Liver (tissue), 9 donors: Measurements from ENCODE around the gene CMTM7. TPM values are rescaled to one million over a fixed set of nuclear protein-coding genes. Genes with fewer than 3 reads are reported as not detected.

Source experiments
- DNase-seq: peaks from one replicate; pipeline ENCODE4 v3.0.0-alpha.2; 2017; ENCODE audit warnings: low spot score
- H3K27ac ChIP-seq, 2 donors: one replicate each; pipeline ENCODE4 v1.7.0; 2013; ENCODE audit warnings: inconsistent platforms in 2 of 2, low read length in 2 of 2, control low read depth in 1 of 2, low read depth in 1 of 2, mild to moderate bottlenecking in 1 of 2
- H3K27me3 ChIP-seq, 4 donors: one replicate each; pipeline versions ENCODE4 v1.6.1 to v1.7.0; 2013; ENCODE audit warnings: low read length in 3 of 4, inconsistent platforms in 1 of 4, mild to moderate bottlenecking in 1 of 4, moderate library complexity in 1 of 4; ENCODE audit not compliant: control insufficient read depth in 4 of 4, insufficient read depth in 4 of 4
- H3K36me3 ChIP-seq, 4 donors: one replicate each; pipeline versions ENCODE4 v1.6.1 to v1.7.0; 2013; ENCODE audit warnings: low read length in 3 of 4, mild to moderate bottlenecking in 3 of 4, low read depth in 1 of 4, moderate library complexity in 1 of 4; ENCODE audit not compliant: control insufficient read depth in 4 of 4, insufficient read depth in 3 of 4
- H3K4me1 ChIP-seq, 4 donors: one replicate each; pipeline versions ENCODE4 v1.6.1 to v1.7.0; 2013; ENCODE audit warnings: low read length in 3 of 4, mild to moderate bottlenecking in 3 of 4, moderate library complexity in 1 of 4; ENCODE audit not compliant: control insufficient read depth in 4 of 4, insufficient read depth in 4 of 4
- H3K4me3 ChIP-seq, 3 donors: one replicate each; pipeline versions ENCODE4 v1.6.1 to v1.7.0; 2013; ENCODE audit warnings: low read length in 3 of 3, control low read depth in 1 of 3, low read depth in 1 of 3, mild to moderate bottlenecking in 1 of 3
- H3K9ac ChIP-seq, 2 donors: one replicate each; pipeline ENCODE4 v1.7.0; 2013; ENCODE audit warnings: low read length in 2 of 2, mild to moderate bottlenecking in 2 of 2, moderate library complexity in 2 of 2, control low read depth in 1 of 2, low read depth in 1 of 2
- H3K9me3 ChIP-seq, 4 donors: one replicate each; pipeline versions ENCODE4 v1.6.1 to v1.7.0; 2013; ENCODE audit warnings: low read length in 3 of 4; ENCODE audit not compliant: control insufficient read depth in 4 of 4
- EGR1 ChIP-seq, 2 donors: IDR thresholded peaks; 2 replicates each; pipeline ENCODE4 v1.6.1; 2016 to 2018; ENCODE audit warnings: antibody characterized with exemption in 2 of 2, low read depth in 2 of 2
- FOXA1 ChIP-seq: IDR thresholded peaks from 2 replicates; pipeline ENCODE4 v1.6.1; 2016; ENCODE audit warnings: antibody characterized with exemption
- FOXA2 ChIP-seq: IDR thresholded peaks from 2 replicates; pipeline ENCODE4 v1.6.1; 2016; ENCODE audit warnings: antibody characterized with exemption
- HNF4A ChIP-seq, 2 donors: conservative IDR thresholded peaks; 2 replicates each; pipeline ENCODE4 v1.6.1; 2016; ENCODE audit warnings: antibody characterized with exemption in 2 of 2, mild to moderate bottlenecking in 2 of 2
- HNF4G ChIP-seq: IDR thresholded peaks from 2 replicates; pipeline ENCODE4 v1.6.1; 2016; ENCODE audit warnings: antibody characterized with exemption
- JUND ChIP-seq, 2 donors: IDR thresholded peaks; 2 replicates each; pipeline ENCODE4 v1.6.1; 2016; ENCODE audit warnings: antibody characterized with exemption in 2 of 2
- RAD21 ChIP-seq, 2 donors: IDR thresholded peaks; 2 replicates each; pipeline ENCODE4 v1.6.1; 2016; ENCODE audit warnings: antibody characterized with exemption in 2 of 2, mild to moderate bottlenecking in 2 of 2
- RXRA ChIP-seq, 2 donors: IDR thresholded peaks; 2 replicates each; pipeline ENCODE4 v1.6.1; 2017 to 2018; ENCODE audit warnings: antibody characterized with exemption in 2 of 2, mild to moderate bottlenecking in 1 of 2
- SP1 ChIP-seq: IDR thresholded peaks from 2 replicates; pipeline ENCODE4 v1.6.1; 2018; ENCODE audit warnings: antibody characterized with exemption, mild to moderate bottlenecking
- TAF1 ChIP-seq: conservative IDR thresholded peaks from 2 replicates; pipeline ENCODE4 v1.6.1; 2016; ENCODE audit warnings: antibody characterized with exemption, mild to moderate bottlenecking
- YY1 ChIP-seq: IDR thresholded peaks from 2 replicates; pipeline ENCODE4 v1.6.1; 2016; ENCODE audit warnings: antibody characterized with exemption, mild to moderate bottlenecking
- WGBS: extraction: QIAGEN DNeasy Blood & Tissue Kit; methylation state at CpG from one replicate; pipeline ENCODE4 v1.1.7; 2013; 5-methylcytosine and 5-hydroxymethylcytosine counted together
- polyA plus RNA-seq, 2 donors: library from polyadenylated mRNA; stranded (reverse) in 1 of 2; unstranded in 1 of 2; fragments of 200-250 nt in 1 of 2; fragments of >200 nt in 1 of 2; fragmentation: Nextera tagmentation in 1 of 2; extraction: Ambion mirVana in 1 of 2; gene quantifications; one replicate each; pipeline versions ENCODE4 v1.2.1 to v1.2.3, GENCODE V29; 2013 to 2015
- total RNA-seq, 2 donors: library from RNA; depleted of rRNA; stranded (reverse); fragments of >200 nt; gene quantifications; one replicate each; pipeline ENCODE4 v1.2.3, GENCODE V29; 2014
- TF ChIP-seq, protein P1 (sequence below): fragments of 150-350 bp; IDR thresholded peaks from 2 replicates; pipeline ENCODE4 v1.5.1; 2017; ENCODE audit warnings: improper control_type of control experiment, low read depth, low read length; ENCODE audit not compliant: missing input control
- TF ChIP-seq, protein P2 (sequence below): IDR thresholded peaks from 2 replicates; pipeline ENCODE4 v1.6.1; 2016; ENCODE audit warnings: antibody characterized with exemption
- TF ChIP-seq, protein P3 (sequence below): IDR thresholded peaks from 2 replicates; pipeline ENCODE4 v1.6.1; 2016; ENCODE audit warnings: antibody characterized with exemption
- TF ChIP-seq, protein P4 (sequence below): IDR thresholded peaks from 2 replicates; pipeline ENCODE4 v1.6.1; 2016; ENCODE audit warnings: antibody characterized with exemption
- TF ChIP-seq, protein P5 (sequence below): IDR thresholded peaks from 2 replicates; pipeline ENCODE4 v1.6.1; 2016; ENCODE audit warnings: antibody characterized with exemption, mild to moderate bottlenecking
- donor health status: healthy.
- donor health status: healthy.
- donor health status: healthy.
- donor health status: healthy.
- donor health status: healthy.

Gene CMTM7
- total and polyA plus RNA-seq, 4 donors = 3.6 to 20.3 (median 4.1) TPM

DNA sequence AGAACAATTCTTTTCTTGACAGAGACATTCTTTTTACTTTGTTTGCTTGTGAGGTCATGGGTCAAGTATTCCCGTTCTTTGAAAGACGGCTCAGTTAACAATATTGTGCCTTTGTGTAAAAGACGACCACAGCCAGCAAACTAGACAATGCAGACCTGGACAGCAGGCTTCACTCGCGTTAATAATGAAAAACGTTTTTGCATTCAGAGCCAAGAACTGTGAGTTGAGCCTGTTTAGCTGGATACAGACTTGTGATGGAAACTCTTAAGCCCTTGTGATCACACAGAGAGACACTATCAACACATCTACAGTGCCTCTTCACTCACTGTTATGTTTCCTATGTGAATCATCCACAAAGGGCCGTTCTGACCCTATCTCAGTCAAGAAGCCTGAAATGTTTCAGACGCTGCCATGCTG lies 37.3 kb upstream of the CMTM7 start:
- no peak for DNase-seq
- TF ChIP-seq YY1 = no peak
- no peak for TF ChIP-seq HNF4A (conservative IDR thresholded peaks at IDR 0.05)
- TF ChIP-seq, protein P1, sequence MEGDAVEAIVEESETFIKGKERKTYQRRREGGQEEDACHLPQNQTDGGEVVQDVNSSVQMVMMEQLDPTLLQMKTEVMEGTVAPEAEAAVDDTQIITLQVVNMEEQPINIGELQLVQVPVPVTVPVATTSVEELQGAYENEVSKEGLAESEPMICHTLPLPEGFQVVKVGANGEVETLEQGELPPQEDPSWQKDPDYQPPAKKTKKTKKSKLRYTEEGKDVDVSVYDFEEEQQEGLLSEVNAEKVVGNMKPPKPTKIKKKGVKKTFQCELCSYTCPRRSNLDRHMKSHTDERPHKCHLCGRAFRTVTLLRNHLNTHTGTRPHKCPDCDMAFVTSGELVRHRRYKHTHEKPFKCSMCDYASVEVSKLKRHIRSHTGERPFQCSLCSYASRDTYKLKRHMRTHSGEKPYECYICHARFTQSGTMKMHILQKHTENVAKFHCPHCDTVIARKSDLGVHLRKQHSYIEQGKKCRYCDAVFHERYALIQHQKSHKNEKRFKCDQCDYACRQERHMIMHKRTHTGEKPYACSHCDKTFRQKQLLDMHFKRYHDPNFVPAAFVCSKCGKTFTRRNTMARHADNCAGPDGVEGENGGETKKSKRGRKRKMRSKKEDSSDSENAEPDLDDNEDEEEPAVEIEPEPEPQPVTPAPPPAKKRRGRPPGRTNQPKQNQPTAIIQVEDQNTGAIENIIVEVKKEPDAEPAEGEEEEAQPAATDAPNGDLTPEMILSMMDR = no peak
- TF ChIP-seq JUND (IDR thresholded peaks at IDR 0.05) = no peak
- TF ChIP-seq EGR1 (IDR thresholded peaks at IDR 0.05; ENCODE audit: low read depth in 2 of 2) = no peak
- TF ChIP-seq, protein P2, sequence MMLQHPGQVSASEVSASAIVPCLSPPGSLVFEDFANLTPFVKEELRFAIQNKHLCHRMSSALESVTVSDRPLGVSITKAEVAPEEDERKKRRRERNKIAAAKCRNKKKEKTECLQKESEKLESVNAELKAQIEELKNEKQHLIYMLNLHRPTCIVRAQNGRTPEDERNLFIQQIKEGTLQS = no peak
- no peak for TF ChIP-seq SP1
- TF ChIP-seq RXRA (IDR thresholded peaks at IDR 0.05) = no peak
- TF ChIP-seq HNF4G = no peak
- TF ChIP-seq, protein P3, sequence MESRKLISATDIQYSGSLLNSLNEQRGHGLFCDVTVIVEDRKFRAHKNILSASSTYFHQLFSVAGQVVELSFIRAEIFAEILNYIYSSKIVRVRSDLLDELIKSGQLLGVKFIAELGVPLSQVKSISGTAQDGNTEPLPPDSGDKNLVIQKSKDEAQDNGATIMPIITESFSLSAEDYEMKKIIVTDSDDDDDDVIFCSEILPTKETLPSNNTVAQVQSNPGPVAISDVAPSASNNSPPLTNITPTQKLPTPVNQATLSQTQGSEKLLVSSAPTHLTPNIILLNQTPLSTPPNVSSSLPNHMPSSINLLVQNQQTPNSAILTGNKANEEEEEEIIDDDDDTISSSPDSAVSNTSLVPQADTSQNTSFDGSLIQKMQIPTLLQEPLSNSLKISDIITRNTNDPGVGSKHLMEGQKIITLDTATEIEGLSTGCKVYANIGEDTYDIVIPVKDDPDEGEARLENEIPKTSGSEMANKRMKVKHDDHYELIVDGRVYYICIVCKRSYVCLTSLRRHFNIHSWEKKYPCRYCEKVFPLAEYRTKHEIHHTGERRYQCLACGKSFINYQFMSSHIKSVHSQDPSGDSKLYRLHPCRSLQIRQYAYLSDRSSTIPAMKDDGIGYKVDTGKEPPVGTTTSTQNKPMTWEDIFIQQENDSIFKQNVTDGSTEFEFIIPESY = no peak
- no peak for TF ChIP-seq FOXA1
- no peak for TF ChIP-seq FOXA2
- TF ChIP-seq TAF1 = no peak
- no peak for TF ChIP-seq RAD21 (IDR thresholded peaks at IDR 0.05)
- H3K9me3 ChIP-seq = no peaks in the 10 kb centered on the region
- peaks cover 0 to 5% (median under 1%) of the 10 kb centered on the region in 4 donors for H3K36me3 ChIP-seq
- H3K27ac ChIP-seq = no peak overlapping the region
- no peak overlapping the region for H3K9ac ChIP-seq
- no peak overlapping the region for H3K4me3 ChIP-seq
- peaks cover 0 to 5% (median 0%) of the 10 kb centered on the region in 4 donors for H3K4me1 ChIP-seq
- H3K27me3 ChIP-seq = no peaks in the 10 kb centered on the region
- WGBS = 62% methylated on average over 8 of the region's 8 CpGs

DNA sequence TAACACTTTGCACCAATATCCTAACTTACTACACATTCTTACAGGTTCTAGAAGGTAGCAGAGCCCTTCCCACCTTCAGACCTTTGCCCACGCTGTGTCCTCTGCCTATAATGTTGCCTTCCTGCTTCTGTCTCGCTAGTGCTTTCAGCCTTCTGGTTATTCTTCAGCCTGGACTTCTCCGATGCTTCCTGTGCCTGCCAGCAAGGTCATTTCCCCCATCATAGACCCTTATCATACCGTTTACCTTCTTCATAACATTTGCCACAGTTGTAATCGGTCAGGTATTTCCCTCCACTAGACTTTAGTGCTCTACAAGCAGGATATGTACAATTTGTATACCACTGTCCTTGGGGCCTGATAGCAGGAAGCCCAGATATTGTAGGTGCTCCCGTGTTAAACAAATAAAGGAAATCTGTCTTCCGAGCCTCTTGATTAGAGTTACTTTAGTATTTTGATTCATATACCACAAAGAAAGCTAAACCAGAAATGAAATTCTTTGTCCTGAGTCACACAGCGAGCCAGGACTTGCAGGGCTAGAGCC lies 35.8 kb upstream of the CMTM7 start:
- Histone ChIP-seq H3K9me3 (no peaks in the 10 kb centered on the region), H3K9ac (no peak overlapping the region), H3K27me3 (no peaks in the 10 kb centered on the region), H3K4me1 (peaks cover 0 to 3% (median 1%) of the 10 kb centered on the region in 4 donors), H3K36me3 (peaks cover 0 to 5% (median under 1%) of the 10 kb centered on the region in 4 donors), H3K27ac (no peak overlapping the region), H3K4me3 (no peak overlapping the region)
- TF ChIP-seq, protein P3 = no peak
- TF ChIP-seq JUND (IDR thresholded peaks at IDR 0.05) (no peak), EGR1 (IDR thresholded peaks at IDR 0.05; ENCODE audit: low read depth in 2 of 2) (no peak), TAF1 (no peak), FOXA1 (no peak), RAD21 (IDR thresholded peaks at IDR 0.05) (no peak), RXRA (IDR thresholded peaks at IDR 0.05) (no peak), SP1 (no peak), FOXA2 (no peak), YY1 (no peak), HNF4G (no peak), HNF4A (conservative IDR thresholded peaks at IDR 0.05) (no peak)
- TF ChIP-seq, protein P2 = no peak
- TF ChIP-seq, protein P4, sequence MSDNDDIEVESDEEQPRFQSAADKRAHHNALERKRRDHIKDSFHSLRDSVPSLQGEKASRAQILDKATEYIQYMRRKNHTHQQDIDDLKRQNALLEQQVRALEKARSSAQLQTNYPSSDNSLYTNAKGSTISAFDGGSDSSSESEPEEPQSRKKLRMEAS = no peak
- TF ChIP-seq, protein P1 = no peak
- TF ChIP-seq, protein P5, sequence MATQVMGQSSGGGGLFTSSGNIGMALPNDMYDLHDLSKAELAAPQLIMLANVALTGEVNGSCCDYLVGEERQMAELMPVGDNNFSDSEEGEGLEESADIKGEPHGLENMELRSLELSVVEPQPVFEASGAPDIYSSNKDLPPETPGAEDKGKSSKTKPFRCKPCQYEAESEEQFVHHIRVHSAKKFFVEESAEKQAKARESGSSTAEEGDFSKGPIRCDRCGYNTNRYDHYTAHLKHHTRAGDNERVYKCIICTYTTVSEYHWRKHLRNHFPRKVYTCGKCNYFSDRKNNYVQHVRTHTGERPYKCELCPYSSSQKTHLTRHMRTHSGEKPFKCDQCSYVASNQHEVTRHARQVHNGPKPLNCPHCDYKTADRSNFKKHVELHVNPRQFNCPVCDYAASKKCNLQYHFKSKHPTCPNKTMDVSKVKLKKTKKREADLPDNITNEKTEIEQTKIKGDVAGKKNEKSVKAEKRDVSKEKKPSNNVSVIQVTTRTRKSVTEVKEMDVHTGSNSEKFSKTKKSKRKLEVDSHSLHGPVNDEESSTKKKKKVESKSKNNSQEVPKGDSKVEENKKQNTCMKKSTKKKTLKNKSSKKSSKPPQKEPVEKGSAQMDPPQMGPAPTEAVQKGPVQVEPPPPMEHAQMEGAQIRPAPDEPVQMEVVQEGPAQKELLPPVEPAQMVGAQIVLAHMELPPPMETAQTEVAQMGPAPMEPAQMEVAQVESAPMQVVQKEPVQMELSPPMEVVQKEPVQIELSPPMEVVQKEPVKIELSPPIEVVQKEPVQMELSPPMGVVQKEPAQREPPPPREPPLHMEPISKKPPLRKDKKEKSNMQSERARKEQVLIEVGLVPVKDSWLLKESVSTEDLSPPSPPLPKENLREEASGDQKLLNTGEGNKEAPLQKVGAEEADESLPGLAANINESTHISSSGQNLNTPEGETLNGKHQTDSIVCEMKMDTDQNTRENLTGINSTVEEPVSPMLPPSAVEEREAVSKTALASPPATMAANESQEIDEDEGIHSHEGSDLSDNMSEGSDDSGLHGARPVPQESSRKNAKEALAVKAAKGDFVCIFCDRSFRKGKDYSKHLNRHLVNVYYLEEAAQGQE = no peak
- WGBS = 83% methylated on average over 8 of the region's 8 CpGs
- no peak for DNase-seq
